Dermis blood vessel endothelial cell (primary cell): ENCODE data around the gene SLC25A28. TPM values are rescaled to one million over a fixed set of nuclear protein-coding genes. Genes with fewer than 3 reads are reported as not detected.

Experiments
- DNase-seq: peaks from one replicate; pipeline ENCODE4 v3.0.0; 2010
- total RNA-seq: library from RNA; depleted of rRNA; stranded (reverse); fragments of >200 nt; gene quantifications from 2 replicates; pipeline ENCODE4 v1.2.3, GENCODE V29; 2014

SLC25A28 gene
- total RNA-seq, result 6.9 and 15.1 TPM in 2 replicates

GRCh38 chr10:99619851-99620710 lies at the start of gene SLC25A28:
SLC25A28 (minus strand) TSS chr10:99620439; CDS start chr10:99620335, 104 bp downstream.
- DNase-seq, result peak; percentile 100

DNA sequence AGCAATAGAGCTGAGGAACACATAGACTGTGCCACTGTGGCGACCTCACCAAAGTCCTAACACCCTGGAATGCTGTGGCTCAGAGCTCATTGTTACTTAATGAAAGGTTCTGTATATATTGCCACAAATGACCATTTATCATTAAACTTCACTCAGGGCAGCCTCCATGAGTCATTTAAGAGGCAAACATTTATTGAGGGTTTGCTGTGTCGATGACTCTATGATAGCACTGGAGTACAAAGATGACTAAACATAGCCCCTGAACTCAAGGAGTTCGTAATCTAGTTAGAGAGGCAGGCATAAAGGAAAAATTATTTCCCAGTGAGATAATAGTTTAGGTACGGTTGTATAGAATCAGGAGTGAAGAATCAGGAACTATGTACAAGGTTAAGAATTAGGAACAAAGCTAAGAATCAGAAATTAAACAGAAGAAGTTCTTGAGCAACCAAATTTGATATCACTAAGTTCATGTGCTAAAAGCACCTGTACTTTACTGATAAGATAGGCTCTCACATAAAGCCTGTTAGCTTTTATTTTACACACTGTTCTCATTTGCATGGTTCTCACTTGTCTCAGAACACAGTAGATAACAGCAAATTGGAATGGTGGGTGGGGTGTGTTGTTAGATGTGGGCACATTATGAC lies 47.0 kb upstream of the SLC25A28 start:
- peak; percentile 54 for DNase-seq

GRCh38 chr10:99665304-99665703 lies 45.1 kb upstream of the SLC25A28 start:
- no peak for DNase-seq

GRCh38 chr10:99661377-99661763 lies 41.1 kb upstream of the SLC25A28 start:
- DNase-seq, result peak; percentile 71

GRCh38 chr10:99660662-99661376 lies 40.6 kb upstream of the SLC25A28 start:
- DNase-seq, result peak; percentile 37

GRCh38 chr10:99659868-99660366 lies 39.7 kb upstream of the SLC25A28 start:
- peak; percentile 7 for DNase-seq

- DNase-seq, result peak; percentile 97
Measured at GRCh38 chr10:99659031-99659867, 39.0 kb upstream of the SLC25A28 start, which contains the start of gene ENTPD7. ENTPD7 (plus strand) TSS chr10:99659509; CDS start chr10:99659957, 448 bp downstream.

DNA sequence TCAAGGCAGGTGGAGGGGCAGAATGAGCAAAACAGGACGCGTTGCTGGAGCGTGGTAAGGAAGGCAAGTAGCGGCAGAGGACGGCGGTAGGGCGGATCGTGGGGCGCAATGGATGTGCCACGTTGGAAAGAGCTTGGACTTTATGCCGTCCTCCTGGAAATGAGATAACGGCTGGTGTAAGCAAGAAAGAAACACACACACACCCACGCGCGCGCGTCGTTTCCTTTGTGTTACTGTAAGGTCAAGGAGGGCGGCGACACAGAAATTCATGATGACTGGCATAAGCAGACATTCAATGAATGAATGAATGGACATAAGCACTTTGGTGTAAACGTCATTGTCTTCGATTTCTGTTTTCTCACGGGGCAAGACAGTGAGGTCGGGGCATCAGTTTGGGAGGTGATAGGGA lies 38.4 kb upstream of the SLC25A28 start:
- peak; percentile 75 for DNase-seq

DNA sequence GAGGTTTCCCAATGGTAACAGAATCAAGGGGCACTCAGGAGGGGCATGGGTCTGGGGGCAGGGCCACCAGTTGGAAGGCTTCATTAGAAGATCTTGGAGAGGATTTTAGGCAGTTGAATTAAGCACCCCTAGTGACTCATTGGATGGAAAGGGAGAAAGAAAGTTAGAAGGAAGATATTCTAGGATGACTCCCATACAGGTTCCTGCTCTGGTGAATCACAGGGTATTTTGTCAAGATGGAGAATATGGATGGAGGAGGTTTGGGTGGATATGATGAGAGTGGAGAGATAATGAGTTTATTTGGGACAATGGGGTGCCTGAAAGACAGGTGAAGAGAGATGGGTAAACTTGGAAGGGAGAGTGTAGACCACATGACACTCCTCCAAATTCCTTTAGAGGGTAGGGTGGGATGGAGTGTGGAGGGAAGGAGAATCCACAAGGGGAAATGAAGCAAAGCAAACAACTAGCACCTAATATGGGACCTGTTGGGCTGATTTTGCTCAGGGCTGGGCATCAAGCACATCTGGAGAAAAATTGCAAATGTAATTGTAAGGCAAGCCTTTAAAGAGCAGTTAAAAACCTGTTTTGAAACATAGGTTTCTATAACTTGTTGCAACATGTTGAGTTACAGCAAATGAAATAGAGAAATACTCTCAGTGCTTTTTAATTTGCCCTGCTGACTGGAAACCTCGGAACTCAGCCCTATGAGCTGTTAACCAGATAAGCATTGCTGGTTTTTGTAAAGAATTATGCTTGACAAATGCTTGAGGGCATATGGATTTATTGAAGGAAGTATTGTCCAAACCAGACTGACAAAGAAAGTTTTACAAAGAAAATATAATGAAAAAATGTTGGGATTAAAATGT lies 36.2 kb upstream of the SLC25A28 start:
- DNase-seq, result no peak

DNA sequence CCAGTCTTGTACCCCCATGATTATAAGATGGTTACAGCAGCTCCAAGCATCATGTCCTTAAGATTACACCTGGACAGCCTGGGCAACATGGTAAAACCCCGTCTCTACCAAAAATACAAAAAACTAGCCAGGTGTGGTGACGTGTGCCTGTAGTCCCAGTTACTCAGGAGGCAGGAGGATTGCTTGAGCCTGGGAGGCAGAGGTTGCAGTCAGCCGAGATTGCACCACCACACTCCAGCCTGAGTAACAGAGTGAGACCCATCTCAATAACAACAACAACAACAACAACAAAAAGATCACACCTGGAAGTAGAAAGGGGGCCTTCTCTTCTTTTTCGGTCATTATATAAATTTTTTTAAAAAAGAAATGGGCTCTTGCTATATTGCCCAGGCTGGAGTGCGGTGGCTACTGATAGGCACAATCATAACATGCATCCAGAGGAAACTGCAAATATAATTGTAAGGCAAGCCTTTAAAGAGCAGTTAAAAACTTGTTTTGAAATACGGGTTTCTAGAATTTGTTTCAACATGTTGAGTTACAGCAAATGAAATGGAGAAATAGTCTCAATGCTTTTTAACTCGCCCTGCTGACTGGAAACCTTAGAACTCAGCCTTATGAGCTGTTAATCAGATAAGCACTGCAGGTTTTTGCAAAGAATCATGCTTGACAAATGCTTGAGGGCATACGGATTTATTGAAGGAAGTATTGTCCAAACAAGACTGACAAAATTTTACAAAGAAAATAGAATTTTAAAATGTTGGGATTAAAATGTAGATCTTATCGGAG lies 34.3 kb upstream of the SLC25A28 start:
- DNase-seq, result no peak

DNA sequence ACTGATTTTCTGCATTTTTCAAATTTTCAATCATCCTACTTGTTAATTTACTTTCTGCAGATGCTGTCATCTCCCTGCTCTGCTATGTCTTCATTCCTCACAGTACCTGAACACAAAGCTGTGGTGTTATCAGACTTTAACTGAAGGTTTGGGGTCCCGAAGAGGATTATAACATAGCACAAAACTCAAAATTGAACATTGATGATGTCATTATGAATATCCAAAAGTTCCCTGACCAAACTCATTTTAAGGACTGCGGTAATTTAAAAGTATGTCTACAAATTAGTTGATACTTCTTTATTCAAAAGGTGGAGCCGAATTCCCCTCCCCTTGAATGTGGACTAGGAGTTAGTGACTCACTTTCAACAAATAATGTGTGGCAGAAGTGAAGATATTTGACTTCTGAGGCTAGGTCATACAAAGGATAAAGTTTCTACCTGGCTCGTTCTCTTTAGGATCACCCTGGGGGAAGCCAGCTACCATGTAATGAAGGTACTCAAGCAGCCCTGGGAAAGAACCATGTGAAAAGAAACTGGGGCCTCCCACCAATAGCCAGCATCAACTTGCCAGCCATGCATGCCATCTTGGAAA lies 32.7 kb upstream of the SLC25A28 start:
- DNase-seq, result no peak

DNA sequence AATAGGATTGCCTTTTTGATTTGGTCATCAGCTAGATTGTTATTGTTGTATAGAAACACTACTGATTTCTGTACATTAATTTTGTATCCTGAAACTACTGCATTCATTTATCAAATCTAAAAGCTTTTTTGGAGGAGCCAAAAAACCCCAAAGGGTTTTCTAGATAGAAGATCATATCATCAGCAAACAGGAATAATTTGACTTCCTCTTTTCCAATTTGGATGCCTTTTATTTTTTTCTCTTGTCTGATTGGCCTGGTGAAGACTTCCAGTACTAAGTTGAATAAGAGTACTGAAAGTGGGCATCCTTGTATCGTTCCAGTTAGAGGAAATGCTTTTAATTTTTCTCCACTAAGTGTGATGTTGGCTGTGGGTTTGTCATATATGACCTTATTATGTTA lies 28.5 kb upstream of the SLC25A28 start:
- DNase-seq, result no peak

DNA sequence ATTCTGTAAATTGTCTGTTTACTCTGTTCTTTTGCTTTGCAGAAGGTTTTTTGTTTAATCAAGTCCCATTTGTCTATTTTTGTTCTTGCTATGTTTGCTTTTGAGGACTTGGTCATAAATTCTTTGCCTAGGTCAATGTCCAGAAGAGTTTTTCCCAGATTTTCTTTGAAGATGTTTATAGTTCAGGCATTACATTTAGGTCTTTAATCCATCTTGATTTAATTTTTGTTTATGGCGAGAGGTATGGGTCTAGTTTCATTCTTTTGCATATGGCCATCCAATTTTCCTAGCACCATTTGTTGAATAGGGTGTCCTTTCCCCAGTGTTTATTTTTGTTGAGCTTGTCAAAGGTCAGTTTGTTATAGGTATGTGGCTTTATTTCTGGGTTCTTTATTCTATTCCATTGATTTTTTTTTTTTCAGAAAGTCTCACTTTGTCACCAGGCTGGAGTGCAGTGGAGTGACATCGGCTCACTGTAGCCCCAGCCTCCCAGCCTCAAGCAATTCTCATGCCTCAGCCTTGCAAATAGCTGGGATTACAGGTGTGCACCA lies 27.4 kb upstream of the SLC25A28 start:
- no peak for DNase-seq

- no peak for DNase-seq
Measured at GRCh38 chr10:99633832-99634231, 13.6 kb upstream of the SLC25A28 start.

DNA sequence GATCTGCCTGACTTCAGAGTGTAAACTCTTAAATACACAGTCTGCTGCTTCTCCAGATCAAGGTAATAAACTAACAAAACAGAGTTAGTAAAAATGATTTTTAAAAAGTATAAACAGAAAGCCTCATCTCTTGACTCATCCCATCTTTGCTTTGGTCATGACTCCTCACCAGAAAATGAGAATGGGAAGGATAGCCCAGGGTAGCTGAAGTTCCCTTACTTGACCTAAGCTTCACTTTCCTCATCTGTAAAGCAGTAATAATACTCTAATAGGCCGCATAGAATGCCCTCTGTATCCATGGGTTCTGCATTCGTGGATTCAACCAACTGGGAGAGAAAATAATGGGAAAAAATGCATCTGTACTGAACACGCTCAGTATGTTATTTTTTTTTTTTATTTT lies 11.3 kb upstream of the SLC25A28 start:
- no peak for DNase-seq

- DNase-seq, result no peak
Measured at GRCh38 chr10:99630991-99631390, 10.8 kb upstream of the SLC25A28 start.

DNA sequence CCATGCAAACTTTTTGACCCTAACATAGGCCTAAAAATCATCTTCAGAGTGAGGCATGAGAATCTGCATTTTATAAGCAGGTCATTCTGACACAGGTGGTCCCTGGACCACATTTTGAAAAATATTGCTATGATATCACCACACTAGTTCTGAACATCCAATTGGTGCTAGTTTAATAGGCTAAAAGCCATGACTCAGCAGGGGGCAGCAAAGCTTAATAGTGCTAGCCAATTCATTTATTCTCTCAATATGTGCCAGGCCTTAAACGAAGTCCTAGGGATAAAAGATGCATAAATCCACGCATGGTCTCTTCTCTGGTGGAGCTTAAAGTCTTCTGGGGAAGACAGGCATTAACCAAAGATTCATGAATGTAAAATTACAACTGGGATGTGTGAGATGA lies 10.2 kb upstream of the SLC25A28 start:
- peak; percentile 70 for DNase-seq

DNA sequence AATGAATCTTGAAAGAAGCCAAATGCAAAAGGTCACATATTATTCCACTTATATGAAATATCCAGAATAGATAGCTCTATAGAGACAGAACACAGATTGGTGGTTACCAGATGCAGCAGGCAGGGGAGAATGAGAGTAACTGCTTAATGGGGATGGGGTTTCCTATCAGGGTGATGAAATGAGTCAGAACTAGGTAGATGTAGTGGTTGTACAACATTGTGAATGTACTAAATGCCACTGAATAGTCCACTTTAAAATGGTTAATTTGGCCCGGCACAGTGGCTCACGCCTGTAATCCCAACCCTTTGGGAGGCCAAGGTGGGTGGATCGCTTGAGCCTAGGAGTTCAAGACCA lies 9.4 kb upstream of the SLC25A28 start:
- no peak for DNase-seq

- DNase-seq, result no peak
Measured at GRCh38 chr10:99628923-99629624, 8.8 kb upstream of the SLC25A28 start.
